ENCODE measurements around the gene NRAS.
"Not testable (repeated sequence)": the region's sequence is repeated elsewhere in the genome, so short reads cannot be mapped to it uniquely, and the experiment has no call there.

NRAS gene

DNA sequence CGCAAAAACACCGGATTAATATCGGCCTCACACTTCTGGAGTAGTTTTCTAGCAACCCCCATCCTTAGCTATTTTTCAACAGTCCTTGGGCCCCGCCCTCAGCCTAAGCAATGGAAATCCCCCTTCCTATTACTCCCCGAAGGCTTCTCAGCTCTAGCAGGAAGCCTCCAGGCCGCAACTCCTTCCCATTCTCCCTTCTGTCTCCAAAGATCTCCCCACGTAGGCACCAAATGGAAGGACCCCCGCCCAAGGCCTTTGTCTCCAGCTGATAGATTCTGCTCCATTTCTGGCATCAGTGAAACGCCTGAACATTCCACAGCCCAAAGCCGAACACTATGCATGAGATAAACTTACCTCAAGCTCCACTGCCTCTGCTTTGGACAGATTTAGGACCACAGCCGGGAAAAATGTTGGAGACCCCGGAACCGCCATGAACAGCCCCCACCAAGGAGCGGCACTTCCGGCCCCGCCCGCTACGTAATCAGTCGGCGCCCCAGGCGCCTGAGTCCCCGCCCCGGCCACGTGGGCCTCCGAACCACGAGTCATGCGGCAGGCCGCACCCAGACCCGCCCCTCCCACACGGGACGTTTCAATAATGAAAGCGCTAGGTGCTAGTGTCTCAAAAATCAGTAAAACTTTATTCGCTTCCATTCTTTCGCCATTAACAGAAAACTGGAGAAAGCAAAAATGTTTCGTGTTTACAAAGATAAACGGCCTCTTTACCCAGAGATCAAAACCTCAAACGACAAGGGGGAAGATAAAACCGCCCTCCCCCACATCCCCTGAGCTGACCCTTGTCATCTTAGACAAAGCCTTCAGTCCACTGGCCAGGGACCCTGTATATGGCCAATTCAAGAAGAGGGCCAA lies at the start of gene NRAS:
NRAS (minus strand) TSS at position 468 of the 867 bp plus-strand sequence. CDS start 611 bp downstream, outside the sequence.
- peak; percentile 98 for DNase-seq (ENCODE audit: low spot score)

GRCh38 chr1:114764689-114765088 lies 48.1 kb upstream of the NRAS start:
- DNase-seq (ENCODE audit: low spot score), result no peak

GRCh38 chr1:114758256-114758832 lies 41.8 kb upstream of the NRAS start:
- no peak for DNase-seq (ENCODE audit: low spot score)

- DNase-seq (ENCODE audit: low spot score), result peak; percentile 96
Observed at GRCh38 chr1:114757455-114758255, 41.1 kb upstream of the NRAS start, which contains the start of gene CSDE1. Gene CSDE1, minus strand, starts transcription at chr1:114757984. Its CDS starts 18,094 bp downstream, at chr1:114739890.

DNA sequence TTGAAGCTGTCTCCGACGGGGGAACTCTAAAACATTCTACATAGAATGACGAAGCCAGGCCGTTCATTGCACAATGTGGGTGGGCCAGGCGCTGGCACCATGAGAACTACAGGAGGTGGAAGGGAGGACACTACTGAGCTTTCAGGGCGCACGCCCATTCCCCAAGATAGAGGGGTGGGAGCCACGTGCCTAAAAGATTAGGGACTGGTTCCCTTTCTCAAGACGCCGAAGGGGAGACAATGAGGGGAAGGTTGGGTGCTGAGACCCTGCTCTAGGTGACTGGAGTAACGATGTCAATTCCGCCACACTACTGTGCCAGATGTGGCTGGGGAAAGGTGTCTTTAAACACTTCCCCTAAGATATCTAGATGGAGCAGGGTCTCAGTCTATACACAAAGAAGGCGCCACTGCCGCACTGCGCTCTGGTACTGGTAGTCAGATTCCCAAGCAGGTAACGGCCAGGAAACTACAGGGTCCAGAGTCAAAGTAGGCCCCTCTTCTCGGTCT lies 40.4 kb upstream of the NRAS start:
- DNase-seq (ENCODE audit: low spot score), result no peak

DNA sequence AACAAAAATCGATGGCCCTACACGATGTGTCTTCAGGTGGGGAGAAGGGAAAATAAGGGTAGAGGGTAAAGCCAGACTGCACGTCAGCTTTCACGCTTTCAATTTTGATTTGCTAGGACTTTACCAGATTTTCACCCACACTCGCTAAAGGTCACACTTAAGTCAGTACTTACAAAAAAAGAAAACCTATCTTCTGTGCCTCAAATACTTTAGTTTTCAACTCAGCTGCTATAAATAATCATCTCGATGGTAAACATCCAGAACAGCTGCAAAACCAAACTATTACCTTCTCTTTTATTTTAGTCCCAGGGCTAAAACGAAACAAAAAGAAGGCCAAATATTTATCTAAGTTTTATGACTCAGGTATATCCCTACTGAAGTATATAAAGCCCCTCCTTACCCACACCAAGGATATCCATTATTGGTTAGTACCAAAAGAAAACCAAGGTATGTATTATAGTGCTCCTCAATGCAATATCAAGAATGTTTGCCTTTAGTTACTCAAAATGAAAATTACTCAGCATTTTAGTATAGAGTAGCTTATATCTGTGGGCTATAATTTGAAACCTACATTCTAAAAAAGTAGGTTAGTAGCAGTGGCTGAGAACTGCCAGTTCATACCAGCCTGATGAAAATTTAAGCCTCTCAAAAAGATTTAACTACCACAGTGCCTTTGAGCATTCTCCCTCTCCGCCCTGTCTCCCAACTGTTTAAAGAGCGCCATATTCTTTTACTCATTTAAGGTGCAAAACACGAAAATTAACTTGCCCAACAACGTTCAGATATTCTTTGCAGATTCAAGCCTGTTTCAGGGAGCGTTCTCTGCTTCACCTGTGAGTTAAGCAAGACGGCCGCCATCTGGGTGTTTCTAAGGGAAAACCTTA lies 39.7 kb upstream of the NRAS start:
- DNase-seq (ENCODE audit: low spot score), result no peak

DNA sequence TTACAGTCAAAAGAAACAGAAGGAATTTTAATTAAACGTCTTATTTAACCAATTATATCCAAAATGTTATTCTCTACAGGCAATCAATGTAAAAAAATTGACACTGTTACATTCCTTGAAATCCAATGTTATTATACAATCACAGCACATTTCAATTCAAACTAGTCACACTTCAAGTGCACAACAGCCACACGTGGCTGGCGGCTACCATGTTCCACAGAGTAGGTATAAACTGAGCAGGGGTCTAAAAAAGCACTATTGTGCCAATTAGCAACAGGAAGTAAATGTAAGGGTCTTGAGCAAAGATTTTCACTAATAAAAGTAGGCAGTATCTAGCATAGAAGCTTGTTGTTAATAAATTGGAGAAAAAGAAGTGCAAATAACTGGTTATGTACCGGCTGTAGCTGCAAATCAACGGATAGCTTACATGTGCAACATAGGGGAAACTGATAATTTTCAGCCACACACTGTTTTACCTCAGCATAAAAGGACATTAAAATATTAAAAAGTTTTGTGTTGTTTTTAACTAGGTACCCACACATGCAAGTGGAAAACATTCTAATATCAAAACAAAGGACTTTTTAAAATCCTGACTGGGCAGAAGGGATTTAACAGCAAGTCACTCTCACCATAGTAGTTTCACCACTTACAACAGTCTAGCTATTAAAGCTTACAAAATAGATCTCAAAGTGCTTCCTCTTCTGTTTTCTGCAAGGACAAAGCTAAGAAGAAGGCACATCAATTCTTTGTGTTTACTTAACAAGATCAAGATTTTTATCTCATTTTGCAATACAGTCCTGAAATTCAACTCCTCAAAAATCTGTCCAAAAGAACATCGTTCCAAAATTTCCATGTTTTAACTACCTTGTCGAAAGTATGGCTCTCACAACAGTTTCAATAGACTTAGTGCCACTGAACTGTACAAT lies 38.7 kb upstream of the NRAS start:
- DNase-seq (ENCODE audit: low spot score), result no peak

DNA sequence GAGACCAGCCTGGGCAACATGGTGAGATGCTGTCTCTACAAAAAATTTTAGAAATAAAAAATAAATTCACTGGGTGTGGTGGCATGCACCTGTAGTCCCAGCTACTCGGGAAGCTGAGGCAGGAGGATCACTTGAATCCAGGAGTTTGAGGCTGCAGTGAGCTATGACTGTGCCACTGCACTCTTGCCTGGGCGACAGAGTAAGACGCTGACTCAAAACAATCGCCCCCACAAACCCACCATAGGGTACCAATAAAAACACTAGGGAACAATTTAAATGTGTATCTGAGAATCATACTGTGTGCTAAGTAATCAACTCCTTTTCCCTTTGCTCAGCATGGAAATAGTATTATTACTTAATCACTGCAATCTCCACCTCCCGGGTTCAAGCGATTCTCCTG lies 37.1 kb upstream of the NRAS start:
- DNase-seq (ENCODE audit: low spot score), result not testable (repeated sequence)

DNA sequence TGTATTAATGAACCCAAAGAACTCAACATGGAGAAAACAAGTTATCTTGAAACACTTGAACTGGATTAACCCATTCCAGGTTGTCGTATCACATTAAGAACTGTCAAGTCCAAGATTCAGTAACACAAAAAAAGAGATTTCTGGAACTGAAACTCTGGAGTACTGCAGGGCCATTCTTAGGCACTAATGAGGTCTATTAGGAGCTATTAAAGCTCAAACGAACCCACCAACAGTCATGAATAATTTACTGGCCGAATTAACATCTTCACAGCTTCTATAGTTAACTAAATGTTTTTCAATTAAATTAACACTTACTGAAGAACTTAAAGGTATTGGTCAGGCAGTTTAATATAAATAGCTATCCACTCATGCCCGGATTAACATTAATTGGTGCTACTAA lies 36.6 kb upstream of the NRAS start:
- DNase-seq (ENCODE audit: low spot score), result no peak

DNA sequence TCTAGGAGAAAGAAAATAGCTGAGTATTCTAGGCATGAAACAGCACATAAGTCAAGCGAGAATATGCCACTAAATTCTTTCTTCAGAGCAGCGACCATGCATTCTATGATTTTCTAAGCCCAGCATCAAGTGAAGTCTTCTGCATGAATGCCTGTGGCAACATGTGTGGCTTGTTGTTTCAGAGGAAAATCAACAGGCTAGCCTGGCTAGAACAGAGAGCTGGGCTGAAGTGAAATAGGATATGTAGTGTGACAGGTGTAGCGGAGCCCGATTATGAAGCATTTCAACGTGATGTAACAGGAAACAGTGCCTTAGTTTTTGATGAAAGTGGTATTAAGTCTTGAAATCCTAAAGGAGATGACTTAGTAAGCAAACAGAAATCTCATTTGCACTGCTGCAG lies 34.2 kb upstream of the NRAS start:
- no peak for DNase-seq (ENCODE audit: low spot score)

DNA sequence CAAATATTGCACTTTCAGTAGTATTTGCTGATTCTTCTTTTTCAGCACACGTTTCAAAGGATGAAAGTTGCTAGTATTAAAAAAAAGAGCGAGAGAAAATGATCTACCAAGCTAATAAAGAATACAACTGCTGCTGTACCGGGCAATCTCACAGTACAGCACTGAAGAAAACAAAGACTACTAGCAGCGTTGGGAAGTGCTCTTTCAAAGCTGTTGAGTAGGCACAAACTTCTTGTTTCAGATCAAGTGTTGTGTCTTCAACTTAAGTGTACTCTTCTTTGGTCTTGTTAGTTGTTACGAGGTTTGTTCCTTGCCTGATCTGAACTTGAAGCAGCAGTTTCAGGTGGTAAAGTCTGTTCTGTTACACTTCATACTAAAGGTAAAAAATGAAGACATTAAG lies 33.3 kb upstream of the NRAS start:
- no peak for DNase-seq (ENCODE audit: low spot score)

GRCh38 chr1:114746450-114747121 lies 30.0 kb upstream of the NRAS start:
- no peak for DNase-seq (ENCODE audit: low spot score)

GRCh38 chr1:114745291-114745690 lies 28.7 kb upstream of the NRAS start:
- no peak for DNase-seq (ENCODE audit: low spot score)

DNA sequence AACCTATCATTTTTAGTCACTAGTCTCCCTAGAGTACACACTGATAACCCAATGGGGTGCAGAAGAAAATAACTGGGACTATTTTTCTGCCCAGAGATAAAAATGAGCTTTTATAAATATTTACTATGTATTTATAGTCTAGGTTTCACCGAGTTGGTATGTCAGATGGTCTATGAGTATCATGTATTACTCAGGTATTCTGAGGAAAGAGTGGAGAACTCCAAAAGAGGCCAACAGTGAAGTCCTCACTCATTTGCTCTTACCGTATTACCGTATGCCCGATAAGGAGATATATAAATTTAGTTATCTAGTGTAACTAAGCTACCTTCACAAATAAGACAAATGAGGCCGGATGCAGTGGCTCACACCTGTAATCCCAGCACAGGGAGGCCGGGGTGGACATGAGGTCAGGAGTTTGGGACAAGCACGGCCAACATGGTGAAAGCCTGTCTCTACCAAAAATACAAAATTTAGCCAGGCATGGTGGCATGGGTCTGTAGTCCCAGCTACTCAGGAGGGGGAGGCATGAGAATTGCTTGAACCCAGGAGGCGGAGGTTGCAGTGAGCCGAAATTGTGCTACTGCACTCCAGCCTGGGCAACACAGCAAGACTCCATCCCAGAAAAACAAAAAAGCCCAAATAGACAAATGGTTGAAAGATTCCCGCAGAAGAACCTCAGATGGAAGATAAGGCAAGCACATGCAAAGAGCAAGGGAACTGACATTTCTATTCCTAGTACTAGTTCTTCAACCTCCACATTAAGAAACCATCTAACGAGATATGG lies 25.6 kb upstream of the NRAS start:
- DNase-seq (ENCODE audit: low spot score), result no peak

- no peak for DNase-seq (ENCODE audit: low spot score)
Observed at GRCh38 chr1:114740331-114740730, 23.8 kb upstream of the NRAS start.

DNA sequence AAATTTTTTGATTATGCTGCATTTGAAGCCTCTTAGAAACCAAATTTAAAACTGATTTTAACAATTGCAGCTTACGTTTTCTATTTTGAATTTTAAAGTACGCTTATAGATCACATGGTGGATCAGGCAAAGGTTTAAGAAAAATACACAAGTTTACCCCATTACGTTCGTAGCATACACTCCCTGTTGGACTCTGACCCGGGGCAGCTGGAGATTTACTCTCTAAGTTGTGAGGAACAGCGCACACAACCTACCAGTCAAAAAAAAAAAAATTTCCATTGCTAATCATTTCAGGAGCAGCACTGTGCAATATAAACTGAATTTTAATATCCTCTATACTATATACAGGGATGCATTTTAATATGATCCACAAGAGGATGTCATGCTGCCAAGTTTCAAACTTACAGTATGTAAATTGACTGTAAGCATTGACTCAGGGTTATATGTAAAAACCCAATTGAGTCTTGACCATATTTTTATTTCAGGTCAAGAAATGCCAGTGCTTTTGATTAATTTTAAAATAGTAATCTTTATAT lies 20.8 kb upstream of the NRAS start:
- no peak for DNase-seq (ENCODE audit: low spot score)

DNA sequence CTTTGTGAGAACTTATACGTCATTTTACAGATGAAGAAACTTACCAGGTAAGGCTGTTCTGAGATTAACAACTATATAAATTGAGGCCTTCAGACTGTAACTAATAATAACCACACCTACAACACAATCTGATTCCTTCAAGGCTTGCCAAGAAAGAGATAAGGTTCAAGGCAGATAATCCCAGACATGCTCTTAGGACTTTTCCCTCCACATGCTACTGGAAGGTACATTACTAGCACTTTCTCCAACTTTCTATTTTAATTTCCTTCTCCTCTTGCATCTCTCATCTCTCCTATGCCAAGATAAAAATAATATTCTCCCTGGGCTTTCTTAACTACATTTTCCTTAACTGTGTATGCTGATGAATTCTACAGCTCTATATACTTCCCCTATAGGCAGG lies 18.9 kb upstream of the NRAS start:
- no peak for DNase-seq (ENCODE audit: low spot score)

GRCh38 chr1:114729782-114730181 lies 13.2 kb upstream of the NRAS start:
- no peak for DNase-seq (ENCODE audit: low spot score)

- no peak for DNase-seq (ENCODE audit: low spot score)
Observed at GRCh38 chr1:114728553-114728952, 12.0 kb upstream of the NRAS start.
